Testis (tissue), 5 donors: ENCODE data around the gene EFCAB10. TPM values are rescaled to one million over a fixed set of nuclear protein-coding genes. Genes with fewer than 3 reads are reported as not detected.

Source experiments
- DNase-seq: peaks from one replicate; pipeline ENCODE4 v3.0.0-alpha.2; 2019
- H3K27ac ChIP-seq, 2 donors: fragments of 200-600 bp; sonication (generic); one replicate each; pipeline ENCODE4 v1.5.1; 2019
- H3K27me3 ChIP-seq: fragments of 200-600 bp; sonication (generic); one replicate; pipeline ENCODE4 v1.5.1; 2019
- H3K36me3 ChIP-seq: fragments of 200-600 bp; sonication (generic); one replicate; pipeline ENCODE4 v1.5.1; 2017; ENCODE audit warnings: low read depth; ENCODE audit errors: missing control alignments
- H3K4me1 ChIP-seq: fragments of 200-600 bp; sonication (generic); one replicate; pipeline ENCODE4 v1.5.1; 2019
- H3K4me3 ChIP-seq, 2 donors: fragments of 200-600 bp; sonication (generic); one replicate each; pipeline ENCODE4 v1.5.1; 2017 to 2019
- H3K9me3 ChIP-seq: fragments of 200-600 bp; sonication (generic); one replicate; pipeline ENCODE4 v1.5.1; 2017
- POLR2A ChIP-seq: fragments of 450-650 bp; IDR thresholded peaks from one replicate; pipeline ENCODE4 v1.6.1; 2017; ENCODE audit warnings: antibody characterized with exemption, mild to moderate bottlenecking, moderate library complexity
- WGBS, 2 donors: methylation state at CpG; one replicate each; pipeline ENCODE4 v1.1.5; 2018; 5-methylcytosine and 5-hydroxymethylcytosine counted together
- intact Hi-C: fragments of 100-400 bp; cut with DNase I; formaldehyde crosslinking; loops from one replicate; pipeline ENCODE4 v1.15.1; 2023; ENCODE audit warnings: low total_unique reads
- long read RNA-seq, 2 donors: transcript quantifications; one replicate each; lab custom pipeline, GENCODE V29; 2026
- polyA plus RNA-seq: library from polyadenylated mRNA; stranded (reverse); fragments of 350-450 nt; fragmentation: Illumina TruSeq; extraction: RNeasy Lipid Tissue Mini Kit (QIAGEN cat#74804); gene quantifications from one replicate; pipeline ENCODE4 v1.2.3, GENCODE V29; 2014; ENCODE audit warnings: low read depth, low replicate concordance; ENCODE audit not compliant: insufficient read depth
- total RNA-seq, 2 donors: library from RNA; depleted of rRNA; stranded (reverse); fragments of >200 nt; gene quantifications; one replicate each; pipeline ENCODE4 v1.2.3, GENCODE V29; 2016
- TF ChIP-seq, protein P1 (sequence below), 3 experiments: fragments of 450-650 bp in 2 of 3; fragments of 200-600 bp in 1 of 3; sonication (generic) in 1 of 3; IDR thresholded peaks; one replicate each; pipeline ENCODE4 v1.5.1; 2016 to 2019; ENCODE audit warnings: antibody characterized with exemption in 3 of 3, mild to moderate bottlenecking in 2 of 3, moderate library complexity in 1 of 3

EFCAB10 gene, protein sequence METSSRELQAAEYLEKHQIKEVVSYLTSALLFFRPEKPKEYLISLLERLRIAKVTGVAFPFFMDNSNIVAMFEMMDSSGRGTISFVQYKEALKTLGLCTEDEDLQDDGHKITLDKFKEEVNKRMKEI
- total RNA-seq (1 to 10 TPM; 6.9 to 9.8 TPM), polyA plus RNA-seq (50.9 TPM)
- long read RNA-seq, donor 1 = 0 reads
- long read RNA-seq, donor 2 = 0 reads

- TF ChIP-seq POLR2A = no peak
- TF ChIP-seq, protein P1, sequence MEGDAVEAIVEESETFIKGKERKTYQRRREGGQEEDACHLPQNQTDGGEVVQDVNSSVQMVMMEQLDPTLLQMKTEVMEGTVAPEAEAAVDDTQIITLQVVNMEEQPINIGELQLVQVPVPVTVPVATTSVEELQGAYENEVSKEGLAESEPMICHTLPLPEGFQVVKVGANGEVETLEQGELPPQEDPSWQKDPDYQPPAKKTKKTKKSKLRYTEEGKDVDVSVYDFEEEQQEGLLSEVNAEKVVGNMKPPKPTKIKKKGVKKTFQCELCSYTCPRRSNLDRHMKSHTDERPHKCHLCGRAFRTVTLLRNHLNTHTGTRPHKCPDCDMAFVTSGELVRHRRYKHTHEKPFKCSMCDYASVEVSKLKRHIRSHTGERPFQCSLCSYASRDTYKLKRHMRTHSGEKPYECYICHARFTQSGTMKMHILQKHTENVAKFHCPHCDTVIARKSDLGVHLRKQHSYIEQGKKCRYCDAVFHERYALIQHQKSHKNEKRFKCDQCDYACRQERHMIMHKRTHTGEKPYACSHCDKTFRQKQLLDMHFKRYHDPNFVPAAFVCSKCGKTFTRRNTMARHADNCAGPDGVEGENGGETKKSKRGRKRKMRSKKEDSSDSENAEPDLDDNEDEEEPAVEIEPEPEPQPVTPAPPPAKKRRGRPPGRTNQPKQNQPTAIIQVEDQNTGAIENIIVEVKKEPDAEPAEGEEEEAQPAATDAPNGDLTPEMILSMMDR (IDR thresholded peaks at IDR 0.05) = no peak
- Histone ChIP-seq H3K4me3 (peak within 1 kb of the TSS; percentile 10 to 43), H3K9me3 (no peaks in the 10 kb centered on the region), H3K27ac (no peak within 1 kb of the TSS), H3K4me1 (no peaks in the 10 kb centered on the region), H3K36me3 (no peaks in the 10 kb centered on the region), H3K27me3 (no peaks in the 10 kb centered on the region)
- 10 to 21% methylated on average over 21 to 36 of the region's 36 CpGs for WGBS, 2 donors
- intact Hi-C loops = no loop called here
- peak; percentile 86 for DNase-seq
Observed at GRCh38 chr7:105581066-105581811, at the start of gene EFCAB10. EFCAB10 (minus strand) TSS chr7:105581493; CDS start chr7:105581463, 30 bp downstream.

DNA sequence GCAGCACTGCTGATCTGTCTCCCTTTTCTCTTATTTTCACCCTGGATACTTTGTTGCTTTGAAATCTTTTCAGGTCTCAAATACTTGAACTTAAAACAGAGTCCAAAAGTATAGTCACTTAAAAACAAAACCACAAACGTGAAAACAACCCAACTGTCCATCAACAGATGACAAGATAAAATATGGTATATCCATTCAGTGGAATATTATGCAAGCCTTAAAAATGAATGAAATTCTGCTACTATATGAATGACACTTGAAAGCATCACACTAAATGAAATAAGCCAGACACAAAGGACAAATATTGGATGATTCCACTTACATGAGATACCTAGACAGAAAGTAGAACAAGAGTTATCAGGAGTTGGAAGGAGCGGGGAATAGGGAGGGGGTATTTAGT is 44.7 kb upstream of the EFCAB10 start:
- intact Hi-C loops = no loop called here
- Histone ChIP-seq H3K36me3 (no peaks in the 10 kb centered on the region), H3K9me3 (no peaks in the 10 kb centered on the region), H3K27ac (no peak overlapping the region), H3K4me3 (no peak overlapping the region), H3K4me1 (no peaks in the 10 kb centered on the region), H3K27me3 (no peaks in the 10 kb centered on the region)
- no peak for DNase-seq
- TF ChIP-seq, protein P1 (IDR thresholded peaks at IDR 0.05) = no peak
- no peak for TF ChIP-seq POLR2A
- 85% methylated on average over 2 of the region's 2 CpGs for WGBS, 2 donors

DNA sequence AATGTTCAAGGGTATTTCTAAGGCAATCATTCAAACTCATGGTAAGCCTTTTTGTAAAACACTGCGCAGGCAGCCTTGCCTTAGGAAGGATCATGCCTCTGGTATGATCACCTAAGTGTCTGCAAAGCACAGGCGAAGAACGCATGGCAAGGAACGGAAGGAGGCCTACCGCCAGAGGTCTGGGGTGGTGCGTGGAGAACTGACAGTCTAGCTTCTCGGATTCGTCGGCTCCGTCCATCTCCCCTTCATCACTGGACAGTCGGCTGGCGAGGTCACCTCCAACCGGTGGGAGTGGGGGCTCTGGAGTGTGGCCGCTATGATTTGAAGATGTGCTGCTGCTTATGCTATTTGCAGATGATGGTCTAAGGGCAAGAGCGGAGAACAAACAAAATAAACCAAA is 42.6 kb upstream of the EFCAB10 start:
- no peaks in the 10 kb centered on the region for H3K27me3 ChIP-seq
- intact Hi-C loops = no loop called here
- TF ChIP-seq POLR2A = no peak
- TF ChIP-seq, protein P1 (IDR thresholded peaks at IDR 0.05) = no peak
- H3K27ac ChIP-seq = no peak overlapping the region
- no peaks in the 10 kb centered on the region for H3K9me3 ChIP-seq
- DNase-seq = no peak
- H3K4me1 ChIP-seq = no peaks in the 10 kb centered on the region
- H3K36me3 ChIP-seq = no peaks in the 10 kb centered on the region
- WGBS, 2 donors = 96 to 98% methylated on average over 15 of the region's 15 CpGs
- H3K4me3 ChIP-seq = no peak overlapping the region

DNA sequence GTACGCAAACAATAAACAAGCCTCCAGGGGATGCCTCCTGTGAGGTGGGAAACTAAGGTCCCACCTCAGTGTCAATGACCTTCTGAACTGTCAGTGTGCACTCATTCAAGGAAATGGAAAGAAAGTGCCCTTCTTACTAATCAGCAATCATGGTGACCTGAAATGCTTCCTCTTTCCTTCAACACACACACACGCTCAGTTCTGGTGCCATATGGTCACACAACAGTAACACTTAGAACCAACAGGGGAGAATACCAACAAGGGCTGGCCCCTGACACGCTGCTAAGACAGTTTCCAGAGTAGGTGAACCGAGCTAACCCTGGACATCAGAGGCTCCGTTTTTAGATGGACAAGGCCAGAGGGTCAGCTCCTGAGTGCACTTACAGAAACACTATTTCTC is 42.1 kb upstream of the EFCAB10 start:
- no peaks in the 10 kb centered on the region for H3K36me3 ChIP-seq

More for the DNA sequence above, 42.1 kb upstream of the EFCAB10 start:
- Histone ChIP-seq H3K4me1 (no peaks in the 10 kb centered on the region), H3K4me3 (no peak overlapping the region), H3K9me3 (no peaks in the 10 kb centered on the region), H3K27me3 (no peaks in the 10 kb centered on the region), H3K27ac (no peak overlapping the region)
- no peak for DNase-seq
- intact Hi-C loops = no loop called here
- WGBS, 2 donors = 63 to 84% methylated on average over 5 of the region's 5 CpGs
- TF ChIP-seq, protein P1 (IDR thresholded peaks at IDR 0.05) = no peak
- no peak for TF ChIP-seq POLR2A
